HG03039 (cell line): ENCODE data around the gene LMNTD1.
"Not testable (repeated sequence)": the region's sequence is repeated elsewhere in the genome, so short reads cannot be mapped to it uniquely, and the experiment has no call there.

Experiments
- ATAC-seq: cut with Tn5 transposase; IDR thresholded peaks from one replicate; pipeline ENCODE4 v1.9.1; 2021; ENCODE audit warnings: mild to moderate bottlenecking, moderate library complexity; ENCODE audit not compliant: unreplicated experiment

The LMNTD1 gene

DNA sequence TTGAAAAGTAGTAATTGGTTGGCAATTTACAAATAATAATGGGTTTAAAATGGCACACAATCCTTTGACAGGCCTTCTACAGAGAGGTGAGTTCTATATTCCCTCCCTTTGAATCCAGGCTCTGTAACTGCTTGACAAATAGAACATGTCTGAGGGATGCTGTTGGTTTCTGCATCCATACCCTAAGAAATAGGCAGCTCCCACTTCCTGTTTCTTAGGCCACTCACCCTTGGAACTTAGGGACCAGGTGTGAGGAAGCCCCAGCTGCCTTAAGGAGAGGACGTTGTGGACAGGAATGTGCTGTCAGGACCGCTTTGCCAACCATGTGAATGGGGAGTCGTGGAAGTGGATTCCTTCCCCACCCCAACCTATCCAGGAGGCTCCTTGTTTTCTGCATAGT lies 59.4 kb downstream of the LMNTD1 start:
- no peak for ATAC-seq

DNA sequence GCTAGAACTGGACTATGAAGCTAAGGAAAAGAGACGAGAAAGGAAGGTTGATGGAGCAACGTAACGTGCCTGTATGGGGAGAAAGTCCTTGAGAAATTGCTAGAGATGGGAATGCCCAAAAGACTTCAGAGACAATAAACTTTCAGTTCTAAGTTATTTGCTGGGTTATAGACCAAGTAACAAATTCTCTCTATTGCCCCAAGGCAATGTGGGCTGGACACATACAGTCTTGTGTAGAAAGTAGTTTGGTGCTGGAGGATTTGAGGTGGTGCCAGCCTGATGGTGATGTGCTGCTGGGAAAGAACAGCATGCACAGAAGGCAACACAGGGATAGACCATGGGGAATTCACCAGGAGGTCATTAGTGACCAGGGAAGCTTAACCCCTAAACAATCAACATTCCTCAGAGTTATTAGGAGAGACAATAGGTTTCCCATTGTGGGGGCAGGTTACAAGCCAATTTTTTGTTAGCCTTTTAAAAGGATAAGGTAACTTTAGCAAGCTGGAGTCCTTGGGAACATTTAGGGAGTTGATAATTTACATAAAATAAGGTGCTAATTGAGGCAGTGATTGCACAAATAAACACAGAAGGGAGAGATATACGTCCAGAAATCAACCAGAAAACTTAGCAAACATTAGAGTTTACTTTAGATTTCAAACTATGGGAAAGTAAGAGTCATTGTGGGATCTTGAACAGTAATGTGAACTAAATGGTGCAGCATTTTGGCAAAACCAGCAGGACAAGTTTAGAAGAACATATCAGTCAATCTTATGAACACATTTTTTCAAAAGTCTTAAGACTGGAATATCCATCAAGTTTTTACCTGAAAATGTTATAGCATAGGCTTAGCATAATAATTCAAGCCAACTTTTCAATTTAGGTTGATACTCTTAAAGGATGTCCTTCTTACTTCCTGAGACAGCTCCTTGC lies 61.4 kb downstream of the LMNTD1 start:
- no peak for ATAC-seq

GRCh38 chr12:25488956-25489870 lies 63.9 kb downstream of the LMNTD1 start:
- not testable (repeated sequence) for ATAC-seq

GRCh38 chr12:25482625-25483024 lies 70.5 kb downstream of the LMNTD1 start:
- ATAC-seq = no peak

DNA sequence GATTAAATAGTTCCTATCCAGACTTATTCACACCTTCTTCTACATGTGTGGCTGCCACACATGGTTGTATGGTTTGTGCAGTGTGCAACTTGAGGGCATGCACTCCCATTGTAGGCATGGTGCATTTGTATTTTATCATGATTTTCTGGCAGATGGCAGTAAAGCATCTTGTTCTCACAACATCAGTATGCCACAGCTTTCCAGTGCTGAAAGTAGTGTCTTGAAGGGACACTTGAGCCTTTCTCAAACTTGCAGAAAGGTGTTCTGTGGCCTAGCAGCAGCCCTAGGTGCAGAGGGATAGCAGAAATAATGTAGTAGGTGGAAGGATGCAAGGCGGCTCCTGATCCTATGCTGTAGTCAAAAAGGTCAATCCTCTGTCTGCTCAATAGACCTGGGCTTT lies 72.9 kb downstream of the LMNTD1 start:
- no peak for ATAC-seq

DNA sequence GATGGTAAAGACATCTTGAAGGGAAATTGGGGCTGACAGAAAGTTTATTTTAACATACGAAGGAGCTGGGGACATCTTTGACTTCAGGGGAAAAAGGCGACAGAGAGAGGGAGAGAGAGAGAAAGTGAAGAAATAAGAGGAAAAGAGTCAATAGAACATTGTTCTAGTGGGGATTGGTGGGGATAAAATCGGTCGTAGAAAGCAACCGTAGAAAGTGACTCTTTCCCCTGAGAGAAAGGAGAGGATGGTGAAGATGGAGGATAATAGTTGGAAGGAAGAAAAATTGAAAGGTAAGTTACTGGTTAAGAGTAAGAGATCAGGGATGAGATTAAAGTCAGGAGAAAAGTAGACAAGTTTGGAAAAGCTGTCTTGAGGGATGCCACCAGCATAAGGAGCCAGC lies 75.9 kb downstream of the LMNTD1 start:
- ATAC-seq = no peak

- ATAC-seq = no peak
These were observed 80.6 kb downstream of the LMNTD1 start for GRCh38 chr12:25472453-25472852.

DNA sequence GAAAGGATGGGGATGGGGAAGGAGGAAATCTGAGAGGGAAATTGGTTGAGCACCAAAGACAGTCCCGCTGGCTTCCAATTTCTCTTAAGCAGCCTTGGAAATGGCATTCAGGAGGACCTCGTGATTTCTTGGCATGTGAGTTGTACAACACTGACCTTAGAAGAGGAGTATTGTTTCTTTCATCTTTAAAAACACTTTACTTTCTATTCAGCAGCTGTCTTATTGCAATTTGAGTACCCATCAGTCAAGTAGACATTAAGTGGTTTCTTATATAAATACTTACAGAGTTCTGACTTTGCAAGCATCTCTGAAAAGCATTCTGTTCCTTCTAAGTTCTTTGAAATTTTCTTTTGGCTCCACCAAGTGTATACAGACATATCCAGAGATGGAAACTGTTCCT lies 83.2 kb downstream of the LMNTD1 start:
- ATAC-seq = no peak

GRCh38 chr12:25469368-25469767 lies 83.7 kb downstream of the LMNTD1 start:
- ATAC-seq = no peak

GRCh38 chr12:25463521-25463920 lies 89.6 kb downstream of the LMNTD1 start:
- no peak for ATAC-seq

DNA sequence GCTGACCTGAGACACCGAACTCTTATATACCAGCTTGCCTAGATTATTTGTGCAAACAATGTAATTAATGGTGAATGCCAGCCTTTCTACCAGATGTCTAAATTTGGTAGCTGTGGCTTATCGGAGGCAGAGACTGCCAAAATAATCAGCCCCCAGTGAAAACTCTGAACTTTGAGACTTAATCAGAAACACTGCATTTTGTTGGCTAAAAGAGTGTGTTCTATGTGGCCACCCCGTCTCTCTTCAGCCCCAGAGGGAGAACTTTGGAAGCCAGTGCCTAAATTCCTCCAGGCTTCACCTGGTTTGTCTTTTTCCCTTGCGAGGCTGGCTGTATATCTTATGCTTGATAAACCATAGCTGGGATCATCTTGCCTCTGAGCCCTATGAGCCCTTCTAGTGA lies 90.1 kb downstream of the LMNTD1 start:
- no peak for ATAC-seq

DNA sequence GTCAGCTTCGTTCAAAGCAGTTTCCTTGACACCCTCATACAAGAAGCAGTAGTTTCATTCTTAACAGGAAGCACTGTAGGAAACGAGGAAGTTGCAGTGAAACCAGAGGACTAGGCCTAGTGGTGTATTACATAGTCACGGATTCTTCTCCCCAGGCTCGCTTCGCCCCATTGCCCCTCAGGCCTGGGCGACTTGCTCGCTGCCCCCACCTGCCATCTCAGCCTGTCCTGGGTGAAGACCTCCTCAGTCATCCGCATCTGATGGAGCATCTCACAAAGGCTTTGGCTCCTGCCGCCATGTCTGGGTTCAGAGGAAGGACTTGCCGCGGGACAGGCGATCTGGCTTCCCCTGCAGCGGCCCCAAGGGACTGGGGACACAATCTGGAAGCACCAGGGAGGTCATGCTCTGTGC lies 93.5 kb downstream of the LMNTD1 start:
- no peak for ATAC-seq

- ATAC-seq = no peak
These were observed 95.0 kb downstream of the LMNTD1 start for GRCh38 chr12:25458047-25458552.

- no peak for ATAC-seq
These were observed 96.6 kb downstream of the LMNTD1 start for GRCh38 chr12:25456474-25456873.

DNA sequence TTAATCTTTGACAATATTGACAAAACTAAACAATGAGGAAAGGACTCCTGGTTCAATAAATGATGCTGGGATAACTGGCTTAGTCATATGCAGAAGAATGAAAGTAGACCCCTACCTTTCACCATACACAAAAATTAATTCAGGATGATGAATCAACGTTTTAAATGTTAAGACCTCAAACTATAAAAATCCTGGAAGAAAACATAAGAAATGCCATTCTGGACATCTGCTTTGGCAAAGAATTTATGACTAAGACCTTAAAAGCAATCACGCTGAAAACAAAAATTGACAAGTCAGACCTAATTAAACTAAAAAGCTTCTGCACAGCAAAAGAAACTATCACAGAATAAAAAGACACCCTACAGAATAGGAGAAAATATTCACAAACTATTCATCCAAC lies 97.4 kb downstream of the LMNTD1 start:
- ATAC-seq = no peak

GRCh38 chr12:25449007-25449406 lies 104.1 kb downstream of the LMNTD1 start:
- ATAC-seq = no peak

- ATAC-seq = no peak
These were observed 106.0 kb downstream of the LMNTD1 start for GRCh38 chr12:25447046-25447445.

- no peak for ATAC-seq
These were observed 114.4 kb downstream of the LMNTD1 start for GRCh38 chr12:25438638-25439037.

- ATAC-seq = no peak
These were observed 116.7 kb downstream of the LMNTD1 start for GRCh38 chr12:25436206-25437030.

GRCh38 chr12:25435431-25435830 lies 117.7 kb downstream of the LMNTD1 start:
- no peak for ATAC-seq

DNA sequence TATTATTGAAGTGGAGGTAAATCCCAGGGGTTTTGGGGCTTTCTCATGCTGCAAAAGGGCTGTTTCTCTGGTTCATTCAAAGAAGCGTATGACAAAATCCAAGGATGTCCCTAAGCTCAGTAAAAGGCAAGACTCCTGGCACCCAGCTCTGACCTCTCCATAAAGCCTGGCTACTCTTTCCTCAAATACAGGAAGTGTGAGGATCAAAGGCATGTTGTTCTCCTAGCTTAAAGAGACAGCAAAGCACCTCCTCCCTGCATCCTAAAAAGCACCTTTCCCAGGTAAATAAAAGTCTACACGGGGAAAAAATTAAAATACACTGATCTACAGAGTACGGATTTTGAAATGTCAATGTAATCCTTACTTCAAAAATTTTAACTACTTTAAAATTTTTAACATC lies 118.6 kb downstream of the LMNTD1 start:
- no peak for ATAC-seq
